ENCODE results near the gene ADD1.

ADD1 gene

DNA sequence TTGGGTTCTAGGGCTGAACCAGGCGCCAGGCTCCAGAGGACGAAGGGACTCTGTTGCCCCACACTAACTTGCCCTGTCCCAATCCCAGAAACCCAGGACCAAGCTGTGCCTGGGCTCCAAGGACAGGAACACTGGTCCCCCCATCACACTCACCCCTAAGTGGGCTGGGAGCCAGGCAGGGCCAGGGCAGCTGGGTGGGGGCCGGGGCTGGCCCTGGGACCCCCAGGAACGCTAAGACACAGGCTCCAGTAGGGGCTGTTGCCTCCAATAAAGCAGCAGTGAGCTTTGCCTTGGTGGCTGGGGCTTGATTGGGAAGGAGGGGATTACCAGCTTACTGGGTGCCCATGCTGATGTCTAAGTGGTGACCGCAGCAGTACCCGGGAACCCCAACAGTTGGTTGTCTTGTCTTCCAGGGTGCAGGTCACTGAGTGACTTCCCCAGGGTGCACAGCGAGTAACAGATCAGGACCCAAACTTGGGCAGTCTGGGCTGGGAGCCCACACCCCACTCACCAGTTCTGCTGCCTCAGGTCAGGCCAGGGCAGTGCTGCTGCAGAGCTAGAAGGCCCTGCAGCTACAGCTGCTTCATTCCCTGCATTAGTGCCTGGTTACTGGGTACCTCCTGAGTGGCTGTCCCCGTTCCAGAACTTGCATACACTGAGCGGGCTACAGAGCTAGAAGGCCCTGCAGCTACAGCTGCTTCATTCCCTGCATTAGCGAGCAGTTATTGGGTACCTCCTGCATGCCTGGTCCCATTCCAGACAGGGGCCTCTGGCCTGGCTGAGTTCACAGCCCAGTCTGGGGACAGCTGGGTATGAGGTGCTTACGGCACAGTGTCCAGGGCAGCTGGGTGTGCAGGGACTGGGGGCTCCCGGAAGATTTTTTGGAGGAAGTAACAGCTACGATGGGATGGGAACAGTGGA lies 9.4 kb upstream of the ADD1 start:
- DNase-seq (ENCODE audit: low read depth in 2 of 2): no peak

DNA sequence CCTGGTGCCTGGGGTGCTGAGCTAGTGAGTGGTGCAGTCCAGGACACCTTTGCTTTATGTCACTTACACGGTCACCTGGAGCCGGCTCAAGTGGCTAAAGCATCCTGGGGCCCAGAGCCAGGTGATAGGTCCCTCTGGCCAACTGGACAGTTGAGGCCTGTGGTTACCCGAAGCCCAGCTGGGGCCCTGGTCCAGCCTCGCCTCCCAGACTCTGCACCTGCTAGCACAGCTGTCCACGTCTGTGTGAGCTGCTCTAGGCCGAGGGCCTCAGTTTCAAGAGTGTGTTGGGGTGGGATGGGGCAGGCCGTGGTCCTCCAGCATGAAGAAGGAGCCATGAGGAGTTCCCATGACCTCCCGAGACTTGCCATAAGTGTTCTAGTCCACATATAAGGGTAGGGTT lies 7.7 kb upstream of the ADD1 start:
- no peak for DNase-seq (ENCODE audit: low read depth in 2 of 2)

DNA sequence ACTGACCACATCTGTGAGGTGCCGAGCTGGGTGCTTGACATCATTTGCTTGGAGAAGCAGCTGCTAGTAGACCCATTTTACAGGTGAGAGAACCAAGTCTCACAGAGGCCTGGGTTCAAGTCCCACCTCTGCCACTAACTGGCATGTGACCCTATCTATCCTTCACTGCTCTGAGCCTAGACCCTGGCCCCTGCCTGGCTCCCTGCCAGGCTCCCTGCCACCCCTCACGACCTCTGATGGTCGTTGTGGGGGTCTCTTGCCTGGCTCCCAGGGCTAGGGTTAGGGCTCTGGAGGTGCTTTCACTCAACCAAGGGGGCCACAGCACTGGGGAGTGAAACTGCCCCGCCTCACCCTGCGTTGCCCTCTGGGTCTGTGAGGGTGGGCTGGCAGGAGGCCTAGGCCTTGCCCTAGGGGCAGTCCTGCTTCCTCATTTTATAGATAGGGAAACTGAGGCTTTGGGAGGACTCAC lies 7.2 kb upstream of the ADD1 start:
- no peak for DNase-seq (ENCODE audit: low read depth in 2 of 2)

DNA sequence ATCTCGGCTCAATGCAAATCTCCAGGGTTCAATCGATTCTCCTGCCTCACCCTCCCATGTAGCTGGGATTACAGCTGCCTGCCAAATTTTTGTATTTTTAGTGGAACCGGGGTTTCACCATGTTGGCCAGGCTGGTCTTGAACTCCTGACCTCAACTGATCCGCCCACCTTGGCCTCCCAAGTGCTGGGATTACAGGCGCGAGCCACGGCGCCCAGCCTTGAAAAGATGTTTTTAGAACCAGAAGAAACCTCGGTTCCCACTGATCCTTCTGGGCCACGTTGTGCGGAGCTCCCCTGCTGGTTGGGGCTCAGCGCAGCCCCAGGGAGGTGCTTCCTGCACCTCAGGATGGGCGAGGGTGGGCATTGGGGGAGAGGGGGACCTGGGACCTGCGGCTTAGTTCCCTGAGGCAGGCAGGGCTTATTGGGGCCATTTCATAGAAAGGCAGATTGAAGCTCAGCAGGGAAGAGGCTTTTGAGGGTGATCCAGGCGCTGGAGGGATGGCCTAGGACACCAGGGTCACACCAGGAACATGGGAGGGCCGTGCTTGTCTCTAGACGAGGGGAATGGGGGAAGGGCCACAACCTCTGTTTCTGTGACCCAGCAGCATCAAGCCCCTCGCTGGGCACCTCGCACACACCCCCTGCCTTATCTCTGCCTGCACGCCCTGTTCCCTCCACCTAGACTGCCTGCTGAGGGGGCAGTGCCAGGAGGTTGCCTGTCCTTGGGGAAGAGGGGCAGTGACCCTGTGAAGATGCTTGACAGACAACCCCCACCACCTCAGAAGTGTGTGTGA lies 6.3 kb upstream of the ADD1 start:
- DNase-seq (ENCODE audit: low read depth in 2 of 2): no peak

DNA sequence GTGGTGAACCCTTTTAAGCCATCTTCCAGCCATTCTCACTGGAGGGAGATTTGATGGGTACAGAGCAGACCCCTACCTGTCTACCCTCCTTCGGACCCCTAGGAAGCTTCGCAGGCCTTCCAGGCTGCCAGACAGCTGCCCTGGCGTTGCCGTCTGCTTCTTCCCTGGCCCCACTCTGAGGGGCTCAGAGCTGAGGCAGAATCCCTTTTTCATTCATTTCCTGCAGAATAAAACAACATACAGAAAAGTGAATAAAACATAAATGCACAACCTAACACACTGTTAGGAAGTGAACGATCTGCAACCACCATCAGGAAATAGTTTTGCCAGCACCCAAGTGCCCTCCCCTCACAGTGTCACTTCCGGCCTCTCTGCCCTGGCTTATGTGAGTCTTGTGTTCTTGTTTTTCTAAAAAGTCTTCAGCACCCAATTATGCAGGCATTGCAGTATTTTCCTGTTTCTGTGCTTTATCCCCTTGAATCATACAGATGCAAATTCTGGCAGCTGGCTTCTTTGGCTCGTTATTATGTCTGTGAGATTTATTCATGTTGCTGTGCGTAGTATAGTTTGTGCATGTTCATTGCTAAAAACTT lies 5.6 kb upstream of the ADD1 start:
- peak; percentile 36 to 49 for DNase-seq (ENCODE audit: low read depth in 2 of 2)

DNA sequence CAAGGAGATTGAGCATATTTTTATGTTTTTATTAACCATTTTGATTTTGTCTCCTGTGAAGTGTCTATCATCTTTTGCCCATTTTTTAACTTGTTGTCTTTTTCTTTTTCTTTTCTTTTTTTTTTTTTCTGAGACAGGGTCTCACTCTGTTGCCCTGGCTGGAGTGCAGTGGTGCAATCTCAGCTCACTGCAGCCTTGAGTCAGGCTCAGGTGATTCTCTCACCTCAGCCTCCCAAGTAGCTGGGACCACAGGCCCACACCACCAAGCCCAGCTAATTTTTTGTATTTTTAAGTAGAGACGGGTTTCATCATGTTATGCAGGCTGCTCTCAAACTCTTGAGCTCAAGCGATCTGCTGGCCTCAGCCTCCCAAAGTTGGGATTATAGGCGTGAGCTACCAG lies 4.6 kb upstream of the ADD1 start:
- DNase-seq (ENCODE audit: low read depth in 2 of 2): no peak

DNA sequence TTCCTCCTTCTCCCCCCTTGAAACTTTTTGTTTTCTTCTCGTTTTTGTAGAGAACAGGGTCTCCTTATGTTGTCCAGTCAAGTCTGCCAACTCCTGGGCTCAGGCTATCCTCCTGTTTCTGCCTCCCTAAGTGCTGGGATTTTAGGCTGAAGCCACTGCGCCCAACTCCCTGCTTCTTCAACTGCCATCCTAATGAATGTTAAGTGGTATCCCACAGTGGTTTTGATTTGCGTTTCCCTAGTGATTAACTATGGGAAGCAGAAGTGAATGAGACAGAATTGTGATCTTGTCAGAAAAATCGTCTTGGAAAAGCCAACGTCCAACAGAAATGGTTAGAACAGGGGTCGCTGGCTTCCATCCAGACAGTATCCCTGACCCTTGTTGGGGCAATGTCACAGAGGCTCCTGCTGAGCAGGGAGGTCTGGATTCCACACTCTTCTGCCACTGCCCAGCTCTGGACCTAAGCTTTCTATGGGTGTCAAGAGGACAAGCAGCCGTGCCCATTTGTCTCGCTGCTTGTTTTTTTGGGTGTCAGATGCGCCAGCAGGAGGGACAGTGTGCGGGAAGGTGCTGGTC lies 869 bp upstream of the ADD1 start:
- no peak for DNase-seq (ENCODE audit: low read depth in 2 of 2)

DNA sequence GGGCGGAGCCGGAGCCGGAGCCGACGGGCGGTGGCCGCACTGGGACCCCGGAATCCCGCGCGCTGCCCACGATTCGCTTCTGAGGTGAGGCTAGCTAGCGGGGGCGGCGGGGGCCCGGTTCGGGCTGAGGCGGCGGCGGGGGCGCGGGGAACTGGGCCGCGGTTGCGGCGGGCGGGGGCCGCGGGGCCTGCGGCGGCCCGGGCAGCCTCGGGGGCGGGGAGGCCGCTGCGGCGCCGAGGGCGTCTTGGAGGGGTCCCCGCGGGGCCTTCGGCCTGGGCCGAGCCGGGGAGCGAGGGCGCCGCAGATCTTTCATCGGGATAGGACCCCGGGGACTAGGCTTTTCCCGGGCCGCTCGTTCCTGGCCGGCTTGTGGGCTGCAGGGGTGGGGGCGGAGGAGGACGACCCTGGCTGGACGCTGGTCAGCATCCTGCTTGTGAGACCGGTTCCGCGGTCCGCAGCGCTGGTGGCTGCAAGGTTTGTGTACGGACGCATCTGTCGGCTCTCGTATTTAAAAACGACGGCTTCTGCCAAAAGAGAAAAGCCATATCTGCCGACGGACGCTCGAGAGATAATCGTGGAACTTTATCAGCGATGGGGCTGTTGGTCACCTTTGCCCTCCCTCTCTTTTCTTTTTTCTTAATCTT lies 419 bp downstream of the ADD1 start:
- DNase-seq (ENCODE audit: low read depth in 2 of 2): no peak

DNA sequence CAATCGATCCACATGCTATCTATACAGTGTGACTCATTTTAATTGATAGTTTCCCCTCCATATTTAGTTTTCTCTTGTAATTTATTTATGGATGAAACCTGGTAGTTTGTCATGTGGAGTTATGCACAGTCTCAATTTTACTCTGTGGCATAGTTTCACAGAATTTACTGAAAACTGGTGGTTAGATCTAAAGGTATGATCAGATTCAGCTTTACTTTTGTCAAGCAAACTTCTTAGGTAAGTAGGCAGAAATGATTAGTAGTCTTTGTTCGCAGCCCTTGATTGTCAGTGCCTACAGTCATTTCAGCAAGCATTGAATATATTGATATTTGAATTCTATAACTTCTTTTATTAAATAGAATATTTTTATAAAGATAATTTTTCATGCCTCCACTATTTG lies 2.5 kb downstream of the ADD1 start:
- no peak for DNase-seq (ENCODE audit: low read depth in 2 of 2)

DNA sequence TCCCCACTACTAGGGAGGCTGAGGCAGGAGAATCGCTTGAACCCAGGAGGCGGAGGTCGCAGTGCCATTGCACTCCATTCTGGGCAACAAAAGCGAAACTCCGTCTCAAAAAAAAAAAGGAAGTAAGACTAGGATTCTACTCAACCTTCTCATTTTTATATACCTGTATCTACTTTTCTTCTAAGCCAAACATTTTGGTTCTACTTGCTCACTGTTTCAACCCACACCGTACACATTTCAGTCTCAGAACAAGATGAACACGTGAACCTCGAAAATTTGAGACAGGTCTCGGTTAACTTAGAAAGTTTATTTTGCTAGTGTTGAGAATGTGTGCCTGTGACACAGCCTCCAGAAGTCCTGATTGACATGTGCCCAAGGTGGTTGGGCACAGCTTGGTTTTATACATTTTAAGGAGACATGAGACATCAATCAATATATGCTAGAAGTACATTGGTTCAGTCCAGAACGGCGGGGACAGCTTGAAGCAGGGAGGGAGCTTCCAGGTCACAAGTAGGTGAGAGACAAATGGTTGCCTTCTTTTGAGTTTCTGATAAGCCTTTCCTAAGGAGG lies 3.7 kb downstream of the ADD1 start:
- no peak for DNase-seq (ENCODE audit: low read depth in 2 of 2)

DNA sequence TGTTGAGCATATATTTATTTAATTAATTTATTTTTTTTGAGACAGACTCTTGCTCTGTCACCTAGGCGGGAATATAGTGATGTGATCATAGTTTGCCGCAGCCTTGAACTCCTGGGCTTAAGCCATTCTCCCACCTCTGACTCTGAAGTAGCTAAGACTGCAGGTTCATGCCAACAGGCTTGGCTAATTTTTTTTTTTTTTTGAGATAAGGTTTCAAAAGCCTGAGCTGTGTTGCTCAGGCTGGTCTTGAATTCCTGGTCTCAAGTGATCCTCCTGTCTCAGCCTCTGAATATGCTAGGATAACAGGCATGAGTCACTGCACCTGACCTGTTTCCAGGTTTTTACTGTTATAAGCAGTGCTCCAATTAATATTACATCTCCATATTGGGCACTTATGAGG lies 4.8 kb downstream of the ADD1 start:
- DNase-seq (ENCODE audit: low read depth in 2 of 2): no peak

DNA sequence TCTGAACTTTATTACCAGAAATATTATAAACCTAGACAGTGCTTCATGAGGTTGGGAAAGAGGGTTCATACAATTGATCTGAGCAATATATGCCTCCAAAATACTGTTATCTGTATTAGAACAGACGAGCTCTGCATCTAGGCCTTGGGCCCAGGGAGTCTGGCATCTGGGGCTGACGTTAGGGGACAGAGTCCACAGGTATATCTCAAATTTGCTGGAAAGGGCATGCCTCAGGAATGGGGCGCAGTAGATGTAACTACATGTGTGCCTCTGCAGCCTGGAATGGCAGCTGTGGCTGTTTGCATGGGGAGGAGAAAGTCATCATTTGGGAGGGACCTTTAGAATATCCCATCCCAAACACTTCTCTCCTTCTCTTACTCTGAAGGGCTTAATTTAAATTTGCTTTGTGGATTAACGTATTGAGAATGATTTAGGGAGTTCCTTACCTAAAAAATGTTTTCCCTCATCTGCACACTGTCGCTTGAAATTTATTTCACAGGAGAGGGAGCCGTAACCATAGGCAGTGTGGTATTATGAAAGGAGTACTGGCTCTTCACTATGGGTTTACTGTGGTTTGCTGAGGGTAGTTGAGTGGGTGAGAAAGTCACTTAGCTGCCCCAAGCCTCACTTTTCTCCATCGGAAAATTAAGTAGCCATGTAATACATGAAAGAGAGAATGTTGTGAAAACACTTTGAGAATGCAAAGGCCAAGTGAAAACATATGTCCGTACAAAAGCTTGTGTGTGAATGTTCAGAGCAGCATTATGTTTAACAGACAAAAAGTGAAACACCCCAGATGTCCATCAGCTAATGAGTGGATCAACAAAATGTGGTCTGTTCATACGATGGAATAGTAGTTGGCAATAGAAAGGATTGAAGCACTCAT lies 5.9 kb downstream of the ADD1 start:
- no peak for DNase-seq (ENCODE audit: low read depth in 2 of 2)

DNA sequence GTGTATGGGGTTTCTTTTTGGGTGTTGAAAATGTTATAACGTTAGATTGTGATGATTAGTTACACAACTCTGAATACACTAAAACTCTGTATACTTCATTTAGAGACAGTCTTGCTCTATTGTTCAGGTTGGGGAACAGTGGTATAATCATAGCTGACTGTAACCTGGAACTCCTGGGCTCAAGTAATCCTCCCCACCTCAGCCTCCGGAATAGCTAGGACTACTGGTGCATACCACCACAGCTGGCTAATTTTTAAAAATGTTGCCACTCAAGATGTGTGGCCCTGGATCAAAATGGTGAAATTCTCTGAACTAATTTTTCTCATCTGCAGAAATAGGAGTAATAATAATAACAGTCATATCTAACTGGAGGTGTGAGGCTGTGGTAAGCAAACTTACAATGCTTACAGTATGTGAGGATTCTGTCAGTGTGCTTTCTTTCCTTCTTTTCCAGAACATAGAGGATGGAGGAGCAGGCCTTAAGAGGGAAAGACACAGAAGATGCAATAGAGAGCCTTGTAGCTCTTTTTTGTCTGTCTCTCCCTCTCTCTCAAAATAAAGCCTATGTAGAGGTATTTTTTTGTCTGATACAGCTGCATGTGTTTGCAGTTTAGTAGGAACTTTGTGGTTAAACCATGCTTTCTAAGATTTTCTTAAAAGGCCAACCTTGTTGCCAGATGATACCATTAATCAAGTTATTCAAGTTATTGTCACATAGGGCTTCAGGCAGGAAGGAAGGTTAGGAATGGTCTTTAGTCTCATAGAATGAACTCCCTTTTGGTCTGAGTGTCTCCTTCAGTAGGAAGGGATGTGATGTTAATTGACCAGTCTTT lies 7.5 kb downstream of the ADD1 start:
- no peak for DNase-seq (ENCODE audit: low read depth in 2 of 2)

DNA sequence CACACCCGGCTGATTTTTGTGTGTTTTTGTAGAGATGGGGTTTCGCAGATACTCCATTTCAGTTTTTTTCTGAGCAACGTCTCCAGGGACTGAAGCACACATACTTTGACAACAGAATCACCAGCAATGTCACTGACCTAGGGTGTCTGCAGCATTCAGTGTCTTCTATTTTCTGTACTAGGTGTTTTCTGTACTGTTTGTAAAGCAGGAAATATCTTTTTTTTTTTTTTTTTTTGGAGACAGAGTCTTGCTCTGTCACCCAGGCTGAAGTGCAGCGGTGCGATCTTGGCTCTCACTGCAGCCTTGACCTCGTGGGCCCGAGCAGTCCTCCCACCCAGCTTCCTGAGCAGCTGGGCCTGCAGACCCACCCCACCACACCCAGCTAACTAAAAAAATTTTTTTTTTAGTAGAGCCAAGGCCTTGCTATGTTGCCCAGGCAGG lies 8.9 kb downstream of the ADD1 start:
- DNase-seq (ENCODE audit: low read depth in 2 of 2): no peak

DNA sequence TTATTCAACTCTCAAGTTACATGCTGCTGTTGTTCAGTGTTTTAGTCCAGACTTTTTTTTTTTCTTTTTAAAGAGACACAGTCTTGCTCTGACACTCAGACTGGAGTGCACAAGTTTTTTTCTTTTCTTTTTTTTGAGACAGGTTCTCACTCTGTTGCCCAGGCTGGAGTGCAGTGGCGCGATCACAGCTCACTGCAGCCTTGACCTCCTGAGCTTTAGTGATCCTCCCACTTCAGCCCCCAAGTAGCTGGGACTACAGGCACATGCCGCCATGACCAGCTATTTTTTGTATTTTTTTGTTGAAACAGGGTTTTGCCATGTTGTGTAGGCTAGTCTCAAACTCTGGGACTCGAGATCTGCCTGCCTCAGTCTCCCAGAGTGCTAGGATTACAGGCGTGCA lies 11.9 kb downstream of the ADD1 start:
- no peak for DNase-seq (ENCODE audit: low read depth in 2 of 2)

DNA sequence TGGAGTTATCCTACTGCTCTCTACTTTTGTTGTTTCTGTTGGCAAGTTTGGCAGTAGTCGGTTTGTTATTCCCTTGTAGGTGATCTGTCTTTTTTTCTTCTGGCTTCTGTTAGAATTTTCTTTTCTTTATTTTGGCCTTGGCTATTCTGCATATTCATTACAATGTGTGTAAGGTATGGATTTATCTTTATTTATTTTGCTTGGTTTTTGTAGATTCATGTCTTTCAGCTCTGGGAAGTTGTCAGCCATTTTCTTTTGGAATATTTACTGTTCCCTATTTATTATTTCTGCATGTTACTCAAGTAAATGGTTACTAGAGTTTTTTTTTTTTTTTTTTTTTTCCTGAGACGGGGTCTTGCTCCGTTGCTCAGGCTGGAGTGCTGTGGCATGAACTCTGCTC lies 12.6 kb downstream of the ADD1 start:
- DNase-seq (ENCODE audit: low read depth in 2 of 2): no peak

DNA sequence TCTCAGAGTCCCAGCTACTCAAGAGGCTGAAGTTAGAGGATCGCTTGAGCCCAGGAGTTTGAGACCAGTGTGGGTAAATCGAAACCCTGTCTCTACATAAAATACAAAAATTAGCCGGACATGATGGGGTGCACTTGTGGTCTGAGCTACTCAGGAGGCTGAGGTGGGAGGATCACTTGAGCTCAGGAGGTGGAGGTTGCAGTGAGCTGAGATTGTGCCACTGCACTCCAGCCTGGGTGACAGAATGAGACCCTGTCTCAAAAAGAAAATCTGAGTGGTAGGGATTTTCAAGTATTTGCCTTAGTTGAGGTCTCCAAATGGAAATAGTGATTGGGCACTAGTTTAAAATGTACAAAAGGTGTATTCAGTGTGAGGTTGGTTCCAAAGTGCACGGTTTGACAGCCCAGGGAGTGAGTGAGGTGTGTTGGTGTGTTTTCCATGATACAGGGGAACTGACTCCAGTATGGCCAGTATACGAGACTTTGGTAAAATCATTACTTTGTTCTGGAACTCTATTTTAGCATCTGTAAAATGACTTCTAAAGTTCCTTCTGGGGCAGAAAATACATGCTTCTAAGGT lies 13.8 kb downstream of the ADD1 start:
- no peak for DNase-seq (ENCODE audit: low read depth in 2 of 2)

DNA sequence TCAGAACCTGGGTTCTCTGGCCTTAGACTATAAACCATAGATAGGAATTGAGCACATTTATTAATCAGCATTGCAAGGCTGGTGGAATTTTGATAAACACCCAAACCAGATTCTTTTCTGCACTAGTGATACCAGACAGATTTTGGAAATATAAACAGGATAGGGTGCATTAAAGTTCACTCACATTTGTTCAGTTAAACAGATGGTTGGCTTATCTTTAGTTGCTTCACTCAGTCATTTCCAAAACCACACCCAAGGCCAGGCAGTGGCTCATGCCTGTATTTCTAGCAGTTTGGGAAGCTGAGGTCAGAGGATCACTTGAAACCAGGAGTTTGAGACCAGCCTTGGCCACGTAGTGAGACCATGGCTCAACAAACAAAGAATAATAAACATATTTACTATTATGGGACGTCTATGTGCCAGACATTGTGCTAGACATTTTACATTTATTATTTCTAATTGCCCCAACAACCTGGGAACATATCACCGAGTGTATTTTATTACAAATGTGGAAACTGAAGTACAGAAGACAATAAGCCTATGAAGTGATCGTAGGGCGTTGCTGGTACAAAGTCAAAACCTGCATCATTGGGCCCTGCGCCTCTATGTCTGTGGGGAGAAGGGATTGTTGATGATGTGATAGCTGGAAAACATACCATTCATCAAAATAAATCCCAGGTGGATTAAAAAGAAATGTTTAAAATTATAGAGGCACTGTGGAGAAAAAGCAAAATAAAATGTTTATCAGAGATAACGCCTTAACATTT lies 15.0 kb downstream of the ADD1 start:
- no peak for DNase-seq (ENCODE audit: low read depth in 2 of 2)
